ENCODE data around the gene PPP1R15B.
A peak's percentile ranks its signal among the peaks of the same experiment; 100 is the strongest.

Gene PPP1R15B

DNA sequence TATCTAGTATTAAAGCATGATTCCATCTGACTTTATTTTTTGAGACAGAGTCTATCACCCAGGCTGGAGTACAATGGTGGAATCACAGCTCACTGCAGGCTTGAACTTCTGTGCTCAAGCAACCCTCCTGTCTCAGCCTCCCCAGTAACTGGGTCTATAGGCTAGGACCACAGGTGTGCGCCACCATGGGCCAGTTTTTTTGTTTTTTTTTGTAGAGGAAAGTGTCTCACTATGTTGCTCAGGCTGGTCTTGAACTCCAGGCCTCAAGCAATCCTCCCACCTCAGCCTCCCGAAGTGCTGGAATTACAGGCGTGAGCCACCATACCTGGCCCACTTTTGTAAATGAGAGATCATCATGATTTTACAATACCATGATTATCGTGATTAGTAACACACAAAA is 9.2 kb downstream of the PPP1R15B start:
- no peak for TF ChIP-seq NFIC (IDR thresholded peaks at IDR 0.05)
- no peak for TF ChIP-seq ZBTB7A (IDR thresholded peaks at IDR 0.05; ENCODE audit: low read depth)
- TF ChIP-seq YY1 (IDR thresholded peaks at IDR 0.05; ENCODE audit: low read depth), result no peak
- no peak for TF ChIP-seq FOXM1 (IDR thresholded peaks at IDR 0.05; ENCODE audit: borderline replicate concordance, low read depth)

DNA sequence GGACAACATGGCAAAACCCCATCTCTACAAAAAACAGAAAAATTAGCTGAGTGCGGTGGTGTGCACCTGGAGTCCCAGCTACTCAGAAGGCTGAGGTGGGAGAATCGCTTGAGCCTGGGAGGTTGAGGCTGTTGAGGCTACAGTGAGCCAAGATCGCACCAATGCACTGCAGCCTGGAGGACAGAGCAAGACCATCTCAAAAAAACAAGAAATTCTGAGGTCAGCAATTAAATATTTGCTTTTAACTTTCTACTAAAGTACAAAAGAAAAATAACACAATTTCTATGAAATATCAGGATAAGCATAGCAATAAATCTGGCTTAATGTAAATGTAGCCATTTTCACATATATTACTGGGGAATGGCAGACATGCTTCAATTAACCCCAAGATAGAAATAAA is 9.9 kb downstream of the PPP1R15B start:
- TF ChIP-seq YY1 (IDR thresholded peaks at IDR 0.05; ENCODE audit: low read depth), result no peak
- TF ChIP-seq EP300 (IDR thresholded peaks at IDR 0.05; ENCODE audit: borderline replicate concordance), result no peak
- TF ChIP-seq ZBTB7A (IDR thresholded peaks at IDR 0.05; ENCODE audit: low read depth), result no peak
- no peak for TF ChIP-seq NFIC (IDR thresholded peaks at IDR 0.05)
- no peak for TF ChIP-seq CEBPB (IDR thresholded peaks at IDR 0.05)
- TF ChIP-seq, protein P1, sequence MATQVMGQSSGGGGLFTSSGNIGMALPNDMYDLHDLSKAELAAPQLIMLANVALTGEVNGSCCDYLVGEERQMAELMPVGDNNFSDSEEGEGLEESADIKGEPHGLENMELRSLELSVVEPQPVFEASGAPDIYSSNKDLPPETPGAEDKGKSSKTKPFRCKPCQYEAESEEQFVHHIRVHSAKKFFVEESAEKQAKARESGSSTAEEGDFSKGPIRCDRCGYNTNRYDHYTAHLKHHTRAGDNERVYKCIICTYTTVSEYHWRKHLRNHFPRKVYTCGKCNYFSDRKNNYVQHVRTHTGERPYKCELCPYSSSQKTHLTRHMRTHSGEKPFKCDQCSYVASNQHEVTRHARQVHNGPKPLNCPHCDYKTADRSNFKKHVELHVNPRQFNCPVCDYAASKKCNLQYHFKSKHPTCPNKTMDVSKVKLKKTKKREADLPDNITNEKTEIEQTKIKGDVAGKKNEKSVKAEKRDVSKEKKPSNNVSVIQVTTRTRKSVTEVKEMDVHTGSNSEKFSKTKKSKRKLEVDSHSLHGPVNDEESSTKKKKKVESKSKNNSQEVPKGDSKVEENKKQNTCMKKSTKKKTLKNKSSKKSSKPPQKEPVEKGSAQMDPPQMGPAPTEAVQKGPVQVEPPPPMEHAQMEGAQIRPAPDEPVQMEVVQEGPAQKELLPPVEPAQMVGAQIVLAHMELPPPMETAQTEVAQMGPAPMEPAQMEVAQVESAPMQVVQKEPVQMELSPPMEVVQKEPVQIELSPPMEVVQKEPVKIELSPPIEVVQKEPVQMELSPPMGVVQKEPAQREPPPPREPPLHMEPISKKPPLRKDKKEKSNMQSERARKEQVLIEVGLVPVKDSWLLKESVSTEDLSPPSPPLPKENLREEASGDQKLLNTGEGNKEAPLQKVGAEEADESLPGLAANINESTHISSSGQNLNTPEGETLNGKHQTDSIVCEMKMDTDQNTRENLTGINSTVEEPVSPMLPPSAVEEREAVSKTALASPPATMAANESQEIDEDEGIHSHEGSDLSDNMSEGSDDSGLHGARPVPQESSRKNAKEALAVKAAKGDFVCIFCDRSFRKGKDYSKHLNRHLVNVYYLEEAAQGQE (IDR thresholded peaks at IDR 0.05; ENCODE audit: low read depth), result no peak
- TF ChIP-seq TEAD4 (IDR thresholded peaks at IDR 0.05), result no peak
- no peak for TF ChIP-seq RAD21 (IDR thresholded peaks at IDR 0.05; ENCODE audit: low read depth)
- TF ChIP-seq, protein P2, sequence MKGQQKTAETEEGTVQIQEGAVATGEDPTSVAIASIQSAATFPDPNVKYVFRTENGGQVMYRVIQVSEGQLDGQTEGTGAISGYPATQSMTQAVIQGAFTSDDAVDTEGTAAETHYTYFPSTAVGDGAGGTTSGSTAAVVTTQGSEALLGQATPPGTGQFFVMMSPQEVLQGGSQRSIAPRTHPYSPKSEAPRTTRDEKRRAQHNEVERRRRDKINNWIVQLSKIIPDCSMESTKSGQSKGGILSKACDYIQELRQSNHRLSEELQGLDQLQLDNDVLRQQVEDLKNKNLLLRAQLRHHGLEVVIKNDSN (IDR thresholded peaks at IDR 0.05), result no peak
- TF ChIP-seq, protein P3, sequence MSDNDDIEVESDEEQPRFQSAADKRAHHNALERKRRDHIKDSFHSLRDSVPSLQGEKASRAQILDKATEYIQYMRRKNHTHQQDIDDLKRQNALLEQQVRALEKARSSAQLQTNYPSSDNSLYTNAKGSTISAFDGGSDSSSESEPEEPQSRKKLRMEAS (IDR thresholded peaks at IDR 0.05), result no peak

DNA sequence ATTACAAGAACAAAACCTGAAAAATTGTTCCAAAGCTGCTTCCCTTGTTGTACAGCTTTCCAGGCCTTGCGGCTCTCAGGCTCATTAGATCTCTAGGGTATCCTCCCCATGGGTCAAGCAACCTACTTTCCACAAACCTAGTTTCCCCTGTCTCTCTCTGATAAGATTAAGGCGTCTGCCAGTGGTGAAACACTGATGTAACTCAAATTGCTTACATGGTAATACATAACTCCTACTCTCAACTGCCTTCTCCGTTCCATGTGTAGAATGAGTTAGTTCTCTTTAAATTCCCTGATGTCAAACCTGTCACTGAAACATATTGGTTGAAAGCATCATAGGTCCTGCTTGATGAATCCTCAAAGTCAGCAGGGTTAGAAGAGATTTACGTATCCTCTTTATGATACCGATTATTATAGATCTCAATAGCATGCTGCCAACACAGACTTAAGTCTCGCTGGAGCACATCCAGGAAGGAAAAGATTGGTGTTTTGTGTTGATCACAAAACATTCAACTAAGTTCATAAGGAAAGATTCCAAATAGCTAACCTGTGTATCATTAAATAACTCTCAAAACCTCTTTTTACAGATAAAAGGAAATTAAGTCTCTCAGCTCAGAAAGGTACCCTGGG is 10.6 kb downstream of the PPP1R15B start:
- TF ChIP-seq, protein P2 (IDR thresholded peaks at IDR 0.05), result no peak
- TF ChIP-seq NFIC (IDR thresholded peaks at IDR 0.05) (no peak), TAF1 (IDR thresholded peaks at IDR 0.05; ENCODE audit: low read depth) (no peak)

DNA sequence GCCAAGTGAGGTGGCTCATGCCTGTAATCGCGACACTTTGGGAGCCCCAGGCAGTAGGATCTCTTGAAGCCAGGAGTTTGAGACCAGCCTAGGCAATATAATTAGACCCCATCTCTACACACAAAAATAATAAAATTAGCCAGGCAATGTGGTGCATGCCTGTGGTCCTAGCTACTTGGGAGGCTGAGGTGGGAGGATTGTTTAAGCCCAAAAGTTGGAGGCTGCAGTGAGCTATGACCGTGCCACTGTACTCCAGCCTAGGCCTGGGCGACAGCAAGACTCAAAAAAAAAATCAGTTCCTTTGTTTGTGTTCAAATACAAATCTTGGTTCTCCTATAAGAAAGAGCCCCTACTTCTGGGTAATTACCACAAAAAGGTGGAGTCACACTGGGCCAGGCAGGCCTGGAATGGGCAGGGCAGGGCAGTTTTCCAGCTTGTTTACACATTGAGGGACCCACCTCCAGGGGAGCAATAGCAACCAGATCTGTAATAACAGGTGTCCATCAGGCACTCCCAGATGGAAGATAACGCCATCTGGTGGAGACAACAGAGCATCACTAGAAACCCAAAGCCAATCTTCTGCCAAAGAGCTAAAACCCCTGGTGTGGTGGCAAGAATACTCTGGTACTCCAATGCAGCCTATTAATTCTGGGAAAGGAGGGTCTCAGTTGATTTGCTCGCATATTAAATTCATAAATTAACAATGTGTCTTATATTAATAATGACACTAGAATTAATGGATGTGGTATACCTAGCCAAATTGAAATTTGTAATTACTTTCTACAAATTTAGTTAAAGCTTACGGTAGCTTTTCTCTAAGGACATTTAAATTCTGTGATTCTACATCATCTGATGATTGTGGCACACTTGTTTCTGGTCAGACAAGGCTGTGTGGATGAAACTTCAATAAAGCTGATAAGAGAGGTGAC is 13.2 kb downstream of the PPP1R15B start:
- TF ChIP-seq, protein P1 (IDR thresholded peaks at IDR 0.05; ENCODE audit: low read depth), result no peak
- no peak for TF ChIP-seq TAF1 (IDR thresholded peaks at IDR 0.05; ENCODE audit: low read depth)
- 0 out of 2 replicates have a peak, but pooled peaks have one; percentile 42 for TF ChIP-seq TCF12 (IDR thresholded peaks at IDR 0.05; ENCODE audit: low read depth)
- TF ChIP-seq RAD21 (IDR thresholded peaks at IDR 0.05; ENCODE audit: low read depth), result peak; percentile 45; the same call in 1 of the 2 replicates

DNA sequence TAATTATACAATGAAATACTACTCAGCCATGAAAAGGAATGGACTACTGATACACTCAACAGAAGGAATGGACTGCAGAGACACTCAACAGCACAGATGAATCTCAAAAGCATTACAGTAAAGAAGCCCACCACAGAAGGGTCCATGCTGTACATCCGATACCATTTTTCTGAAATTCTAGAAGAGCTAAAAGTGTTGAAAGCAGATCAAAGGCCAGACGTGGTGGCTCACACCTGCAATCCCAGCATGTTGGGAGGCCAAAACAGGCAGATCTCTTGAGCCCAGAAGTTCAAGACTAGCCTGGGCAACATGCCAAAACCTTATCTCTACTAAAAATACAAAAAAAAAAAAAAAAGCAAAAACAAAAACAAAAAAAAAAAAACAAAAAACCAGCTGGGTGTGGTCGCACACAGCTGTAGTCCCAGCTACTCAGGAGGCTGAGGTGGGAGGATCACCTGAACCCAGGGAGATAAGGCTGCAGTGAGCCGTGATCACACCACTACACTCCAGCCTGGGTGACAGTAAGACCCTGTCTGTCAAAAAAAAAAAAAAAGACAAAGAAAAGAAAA is 15.5 kb downstream of the PPP1R15B start:
- no peak for TF ChIP-seq TAF1 (IDR thresholded peaks at IDR 0.05; ENCODE audit: low read depth)
- TF ChIP-seq EP300 (IDR thresholded peaks at IDR 0.05; ENCODE audit: borderline replicate concordance), result no peak
- no peak for TF ChIP-seq CEBPB (IDR thresholded peaks at IDR 0.05)
- TF ChIP-seq YY1 (IDR thresholded peaks at IDR 0.05; ENCODE audit: low read depth), result no peak
- TF ChIP-seq TCF12 (IDR thresholded peaks at IDR 0.05; ENCODE audit: low read depth), result no peak
- TF ChIP-seq, protein P3 (IDR thresholded peaks at IDR 0.05), result no peak
- no peak for TF ChIP-seq RAD21 (IDR thresholded peaks at IDR 0.05; ENCODE audit: low read depth)
- no peak for TF ChIP-seq NFIC (IDR thresholded peaks at IDR 0.05)
- TF ChIP-seq TEAD4 (IDR thresholded peaks at IDR 0.05), result no peak
- TF ChIP-seq FOXM1 (IDR thresholded peaks at IDR 0.05; ENCODE audit: borderline replicate concordance, low read depth), result no peak
- no peak for TF ChIP-seq EGR1 (IDR thresholded peaks at IDR 0.05)
- no peak for TF ChIP-seq CREB1 (IDR thresholded peaks at IDR 0.05; ENCODE audit: low read depth)
- no peak for TF ChIP-seq ZBTB7A (IDR thresholded peaks at IDR 0.05; ENCODE audit: low read depth)
- TF ChIP-seq, protein P1 (IDR thresholded peaks at IDR 0.05; ENCODE audit: low read depth), result no peak
- TF ChIP-seq, protein P2 (IDR thresholded peaks at IDR 0.05), result no peak

All from Ishikawa (cell line).